ENCODE results near the gene ERBB4. TPM values are rescaled to one million over a fixed set of nuclear protein-coding genes. Genes with fewer than 3 reads are reported as not detected.

The ERBB4 gene
- total and polyA plus RNA-seq, 2 of the 8 experiments (the other 6 are each of a cell fraction or from before 2014, with no cell fraction given) = 0.34 to 1.3 TPM

- TF ChIP-seq SAP30 (IDR thresholded peaks at IDR 0.05; ENCODE audit: insufficient read depth, insufficient replicate concordance, low read length) = no peak
- no peak for TF ChIP-seq CHD2 (IDR thresholded peaks at IDR 0.05; ENCODE audit: low read length)
- TF ChIP-seq JUN (IDR thresholded peaks at IDR 0.05; ENCODE audit: low read depth, low read length) = no peak
Measured at GRCh38 chr2:212387146-212387545, 151.5 kb downstream of the ERBB4 start (continued).
